NB4 (cell line): ENCODE results near the gene DTNA.

Experiments used
- POLR2A ChIP-seq: IDR thresholded peaks from 2 replicates; pipeline ENCODE4 v1.6.1; 2011; ENCODE audit warnings: mild to moderate bottlenecking; ENCODE audit not compliant: insufficient read length; ENCODE audit errors: extremely low read depth
- TF ChIP-seq, protein P1 (sequence below): IDR thresholded peaks from one replicate; pipeline ENCODE4 v1.5.1; 2012; ENCODE audit warnings: low read depth, low read length

DNA sequence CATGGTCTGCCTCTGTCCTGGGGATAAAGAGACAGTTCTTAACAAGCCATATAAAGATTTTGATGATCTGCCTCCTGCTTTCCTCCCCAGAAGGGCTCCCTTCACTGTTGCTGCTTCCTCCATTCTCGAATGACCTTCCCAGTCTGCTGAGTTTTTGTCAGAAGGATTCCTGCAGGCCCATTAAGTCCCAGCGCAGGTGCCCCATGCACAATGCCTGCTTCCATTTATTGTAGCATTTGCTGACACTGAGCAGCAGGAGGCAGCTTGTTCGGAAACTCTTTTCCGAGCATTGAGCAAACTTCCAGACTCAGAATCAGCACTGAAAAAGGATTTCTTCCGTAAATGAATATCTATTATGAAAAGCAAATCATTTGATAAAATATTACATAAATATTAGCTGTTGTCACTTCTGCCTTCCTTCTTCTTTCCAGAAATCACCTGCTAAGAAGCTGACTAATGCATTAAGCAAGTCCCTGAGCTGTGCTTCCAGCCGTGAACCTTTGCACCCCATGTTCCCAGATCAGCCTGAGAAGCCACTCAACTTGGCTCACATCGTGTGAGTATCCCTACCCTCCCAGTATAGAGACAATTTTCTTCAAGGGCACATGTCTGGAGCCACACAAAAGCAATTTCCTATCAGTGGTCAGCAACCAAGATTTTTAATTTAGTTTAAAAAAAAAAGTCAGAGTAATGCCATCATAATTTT lies 110.4 kb downstream of the DTNA start:
- TF ChIP-seq POLR2A, result no peak
- TF ChIP-seq, protein P1, sequence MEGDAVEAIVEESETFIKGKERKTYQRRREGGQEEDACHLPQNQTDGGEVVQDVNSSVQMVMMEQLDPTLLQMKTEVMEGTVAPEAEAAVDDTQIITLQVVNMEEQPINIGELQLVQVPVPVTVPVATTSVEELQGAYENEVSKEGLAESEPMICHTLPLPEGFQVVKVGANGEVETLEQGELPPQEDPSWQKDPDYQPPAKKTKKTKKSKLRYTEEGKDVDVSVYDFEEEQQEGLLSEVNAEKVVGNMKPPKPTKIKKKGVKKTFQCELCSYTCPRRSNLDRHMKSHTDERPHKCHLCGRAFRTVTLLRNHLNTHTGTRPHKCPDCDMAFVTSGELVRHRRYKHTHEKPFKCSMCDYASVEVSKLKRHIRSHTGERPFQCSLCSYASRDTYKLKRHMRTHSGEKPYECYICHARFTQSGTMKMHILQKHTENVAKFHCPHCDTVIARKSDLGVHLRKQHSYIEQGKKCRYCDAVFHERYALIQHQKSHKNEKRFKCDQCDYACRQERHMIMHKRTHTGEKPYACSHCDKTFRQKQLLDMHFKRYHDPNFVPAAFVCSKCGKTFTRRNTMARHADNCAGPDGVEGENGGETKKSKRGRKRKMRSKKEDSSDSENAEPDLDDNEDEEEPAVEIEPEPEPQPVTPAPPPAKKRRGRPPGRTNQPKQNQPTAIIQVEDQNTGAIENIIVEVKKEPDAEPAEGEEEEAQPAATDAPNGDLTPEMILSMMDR, result no peak
